Left hindlimb (tissue), 1 donor: ENCODE measurements around the gene EYA2.
"Not testable (repeated sequence)": the region's sequence is repeated elsewhere in the genome, so short reads cannot be mapped to it uniquely, and the experiment has no call there.

Experiments
- DNase-seq: peaks from one replicate; pipeline ENCODE4 v3.0.0-alpha.2; 2018

Gene EYA2

GRCh38 chr20:46897328-46897880 lies 2.8 kb downstream of the EYA2 start:
- no peak for DNase-seq

- DNase-seq: no peak
These were observed 3.8 kb downstream of the EYA2 start for GRCh38 chr20:46898423-46898822.

- no peak for DNase-seq
These were observed 5.0 kb downstream of the EYA2 start for GRCh38 chr20:46899621-46900020.

- DNase-seq: no peak
These were observed 5.4 kb downstream of the EYA2 start for GRCh38 chr20:46900086-46900485.

GRCh38 chr20:46900826-46901225 lies 6.2 kb downstream of the EYA2 start:
- DNase-seq: no peak

GRCh38 chr20:46901638-46902037 lies 7.0 kb downstream of the EYA2 start:
- no peak for DNase-seq

- DNase-seq: no peak
These were observed 8.6 kb downstream of the EYA2 start for GRCh38 chr20:46903256-46903655.

GRCh38 chr20:46903937-46904336 lies 9.3 kb downstream of the EYA2 start:
- DNase-seq: no peak

- no peak for DNase-seq
These were observed 10.9 kb downstream of the EYA2 start for GRCh38 chr20:46905364-46906125.

GRCh38 chr20:46913329-46914044 lies 18.8 kb downstream of the EYA2 start:
- no peak for DNase-seq

GRCh38 chr20:46914789-46915379 lies 20.2 kb downstream of the EYA2 start:
- peak; percentile 71 for DNase-seq

- no peak for DNase-seq
These were observed 21.1 kb downstream of the EYA2 start for GRCh38 chr20:46915575-46916257.

- no peak for DNase-seq
These were observed 21.6 kb downstream of the EYA2 start for GRCh38 chr20:46916258-46916603.

GRCh38 chr20:46917155-46917554 lies 22.5 kb downstream of the EYA2 start:
- DNase-seq: no peak

- no peak for DNase-seq
These were observed 25.5 kb downstream of the EYA2 start for GRCh38 chr20:46920114-46920513.

GRCh38 chr20:46922841-46923240 lies 28.2 kb downstream of the EYA2 start:
- DNase-seq: not testable (repeated sequence)

GRCh38 chr20:46923550-46923949 lies 28.9 kb downstream of the EYA2 start:
- DNase-seq: no peak

- DNase-seq: peak; percentile 60
These were observed 34.0 kb downstream of the EYA2 start for GRCh38 chr20:46928580-46929132.

- DNase-seq: no peak
These were observed 35.3 kb downstream of the EYA2 start for GRCh38 chr20:46929902-46930301.

GRCh38 chr20:46930640-46931339 lies 36.1 kb downstream of the EYA2 start:
- no peak for DNase-seq

- peak; percentile 47 for DNase-seq
These were observed 37.1 kb downstream of the EYA2 start for GRCh38 chr20:46931699-46932098.

GRCh38 chr20:46932439-46932838 lies 37.8 kb downstream of the EYA2 start:
- DNase-seq: not testable (repeated sequence)
